ENCODE results near the gene SLCO3A1. TPM values are rescaled to one million over a fixed set of nuclear protein-coding genes. Genes with fewer than 3 reads are reported as not detected.

The SLCO3A1 gene
- total RNA-seq, 1 experiment from 2014 or later: 9.1 TPM

DNA sequence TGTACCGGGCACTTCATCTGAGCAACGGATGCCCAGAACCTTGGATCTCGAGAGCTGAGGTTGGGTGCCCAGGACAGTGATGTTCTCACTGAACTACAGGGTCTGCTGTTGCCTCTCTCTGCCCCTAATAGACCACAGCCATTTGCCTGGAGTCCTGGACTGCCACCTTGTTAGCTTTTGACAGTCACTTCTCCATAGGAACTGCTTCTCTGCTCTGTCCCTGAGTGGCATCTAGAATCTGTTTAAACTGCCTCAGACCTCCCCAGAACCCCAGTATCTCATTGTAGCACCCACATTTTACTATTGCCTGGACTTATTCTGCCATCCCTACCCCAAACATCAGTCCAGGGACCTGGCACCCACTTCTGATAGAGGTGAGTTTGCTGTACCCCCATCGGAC is 194.4 kb downstream of the SLCO3A1 start (continued):
- TF ChIP-seq EMX1 (CRISPR knock-in tag; IDR thresholded peaks at IDR 0.05) (no peak), ELF4 (CRISPR knock-in tag; IDR thresholded peaks at IDR 0.05; ENCODE audit: low read depth) (no peak), ARID4B (CRISPR knock-in tag; IDR thresholded peaks at IDR 0.05; ENCODE audit: borderline replicate concordance) (no peak)

- H3K4me3 Mint-ChIP-seq: no peak overlapping the region
- H3K27ac Mint-ChIP-seq: no peak overlapping the region
- H3K4me1 Mint-ChIP-seq: no peaks in the 10 kb centered on the region
- no peak for ATAC-seq
- ChIA-PET CTCF (no interaction called here), POLR2A (no interaction called here)
- no peaks in the 10 kb centered on the region for H3K9me3 Mint-ChIP-seq
- H3K36me3 Mint-ChIP-seq: no peaks in the 10 kb centered on the region
- no peaks in the 10 kb centered on the region for H3K27me3 Mint-ChIP-seq (ENCODE audit: low read depth)
- no peak for DNase-seq (ENCODE audit: low spot score)
- TF ChIP-seq E2F4 (CRISPR knock-in tag; IDR thresholded peaks at IDR 0.05; ENCODE audit: borderline replicate concordance, low read depth): no peak
- TF ChIP-seq, protein P1, sequence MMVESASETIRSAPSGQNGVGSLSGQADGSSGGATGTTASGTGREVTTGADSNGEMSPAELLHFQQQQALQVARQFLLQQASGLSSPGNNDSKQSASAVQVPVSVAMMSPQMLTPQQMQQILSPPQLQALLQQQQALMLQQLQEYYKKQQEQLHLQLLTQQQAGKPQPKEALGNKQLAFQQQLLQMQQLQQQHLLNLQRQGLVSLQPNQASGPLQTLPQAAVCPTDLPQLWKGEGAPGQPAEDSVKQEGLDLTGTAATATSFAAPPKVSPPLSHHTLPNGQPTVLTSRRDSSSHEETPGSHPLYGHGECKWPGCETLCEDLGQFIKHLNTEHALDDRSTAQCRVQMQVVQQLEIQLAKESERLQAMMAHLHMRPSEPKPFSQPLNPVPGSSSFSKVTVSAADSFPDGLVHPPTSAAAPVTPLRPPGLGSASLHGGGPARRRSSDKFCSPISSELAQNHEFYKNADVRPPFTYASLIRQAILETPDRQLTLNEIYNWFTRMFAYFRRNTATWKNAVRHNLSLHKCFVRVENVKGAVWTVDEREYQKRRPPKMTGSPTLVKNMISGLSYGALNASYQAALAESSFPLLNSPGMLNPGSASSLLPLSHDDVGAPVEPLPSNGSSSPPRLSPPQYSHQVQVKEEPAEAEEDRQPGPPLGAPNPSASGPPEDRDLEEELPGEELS (CRISPR knock-in tag; IDR thresholded peaks at IDR 0.05): no peak
- TF ChIP-seq SMAD4 (CRISPR knock-in tag; IDR thresholded peaks at IDR 0.05): no peak
- TF ChIP-seq JAZF1 (CRISPR knock-in tag; IDR thresholded peaks at IDR 0.05): no peak
- TF ChIP-seq, protein P2, sequence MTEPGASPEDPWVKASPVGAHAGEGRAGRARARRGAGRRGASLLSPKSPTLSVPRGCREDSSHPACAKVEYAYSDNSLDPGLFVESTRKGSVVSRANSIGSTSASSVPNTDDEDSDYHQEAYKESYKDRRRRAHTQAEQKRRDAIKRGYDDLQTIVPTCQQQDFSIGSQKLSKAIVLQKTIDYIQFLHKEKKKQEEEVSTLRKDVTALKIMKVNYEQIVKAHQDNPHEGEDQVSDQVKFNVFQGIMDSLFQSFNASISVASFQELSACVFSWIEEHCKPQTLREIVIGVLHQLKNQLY (CRISPR knock-in tag; IDR thresholded peaks at IDR 0.05): no peak
- TF ChIP-seq, protein P3, sequence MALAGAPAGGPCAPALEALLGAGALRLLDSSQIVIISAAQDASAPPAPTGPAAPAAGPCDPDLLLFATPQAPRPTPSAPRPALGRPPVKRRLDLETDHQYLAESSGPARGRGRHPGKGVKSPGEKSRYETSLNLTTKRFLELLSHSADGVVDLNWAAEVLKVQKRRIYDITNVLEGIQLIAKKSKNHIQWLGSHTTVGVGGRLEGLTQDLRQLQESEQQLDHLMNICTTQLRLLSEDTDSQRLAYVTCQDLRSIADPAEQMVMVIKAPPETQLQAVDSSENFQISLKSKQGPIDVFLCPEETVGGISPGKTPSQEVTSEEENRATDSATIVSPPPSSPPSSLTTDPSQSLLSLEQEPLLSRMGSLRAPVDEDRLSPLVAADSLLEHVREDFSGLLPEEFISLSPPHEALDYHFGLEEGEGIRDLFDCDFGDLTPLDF (CRISPR knock-in tag; IDR thresholded peaks at IDR 0.05): no peak
- TF ChIP-seq, protein P4, sequence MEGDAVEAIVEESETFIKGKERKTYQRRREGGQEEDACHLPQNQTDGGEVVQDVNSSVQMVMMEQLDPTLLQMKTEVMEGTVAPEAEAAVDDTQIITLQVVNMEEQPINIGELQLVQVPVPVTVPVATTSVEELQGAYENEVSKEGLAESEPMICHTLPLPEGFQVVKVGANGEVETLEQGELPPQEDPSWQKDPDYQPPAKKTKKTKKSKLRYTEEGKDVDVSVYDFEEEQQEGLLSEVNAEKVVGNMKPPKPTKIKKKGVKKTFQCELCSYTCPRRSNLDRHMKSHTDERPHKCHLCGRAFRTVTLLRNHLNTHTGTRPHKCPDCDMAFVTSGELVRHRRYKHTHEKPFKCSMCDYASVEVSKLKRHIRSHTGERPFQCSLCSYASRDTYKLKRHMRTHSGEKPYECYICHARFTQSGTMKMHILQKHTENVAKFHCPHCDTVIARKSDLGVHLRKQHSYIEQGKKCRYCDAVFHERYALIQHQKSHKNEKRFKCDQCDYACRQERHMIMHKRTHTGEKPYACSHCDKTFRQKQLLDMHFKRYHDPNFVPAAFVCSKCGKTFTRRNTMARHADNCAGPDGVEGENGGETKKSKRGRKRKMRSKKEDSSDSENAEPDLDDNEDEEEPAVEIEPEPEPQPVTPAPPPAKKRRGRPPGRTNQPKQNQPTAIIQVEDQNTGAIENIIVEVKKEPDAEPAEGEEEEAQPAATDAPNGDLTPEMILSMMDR (IDR thresholded peaks at IDR 0.05): no peak
- no peak for TF ChIP-seq RELA (CRISPR knock-in tag; IDR thresholded peaks at IDR 0.05; ENCODE audit: borderline replicate concordance)
- no peak for TF ChIP-seq CBFB (CRISPR knock-in tag; IDR thresholded peaks at IDR 0.05; ENCODE audit: low read depth)
- no peak for TF ChIP-seq ZNF532 (CRISPR knock-in tag; IDR thresholded peaks at IDR 0.05; ENCODE audit: borderline replicate concordance)
- TF ChIP-seq, protein P5, sequence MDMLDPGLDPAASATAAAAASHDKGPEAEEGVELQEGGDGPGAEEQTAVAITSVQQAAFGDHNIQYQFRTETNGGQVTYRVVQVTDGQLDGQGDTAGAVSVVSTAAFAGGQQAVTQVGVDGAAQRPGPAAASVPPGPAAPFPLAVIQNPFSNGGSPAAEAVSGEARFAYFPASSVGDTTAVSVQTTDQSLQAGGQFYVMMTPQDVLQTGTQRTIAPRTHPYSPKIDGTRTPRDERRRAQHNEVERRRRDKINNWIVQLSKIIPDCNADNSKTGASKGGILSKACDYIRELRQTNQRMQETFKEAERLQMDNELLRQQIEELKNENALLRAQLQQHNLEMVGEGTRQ (CRISPR knock-in tag; IDR thresholded peaks at IDR 0.05): no peak
- TF ChIP-seq NFYB (CRISPR knock-in tag; conservative IDR thresholded peaks at IDR 0.05; ENCODE audit: low read depth): no peak
Observed at GRCh38 chr15:92048739-92049138, 195.2 kb downstream of the SLCO3A1 start.
